Mucosa of rectum (tissue), 2 donors: Measurements from ENCODE around the gene WDR27.

Source experiments
- H3K27ac ChIP-seq, 2 donors: one replicate each; pipeline ENCODE4 v1.7.0; 2013; ENCODE audit warnings: inconsistent platforms in 2 of 2, low read depth in 2 of 2, low read length in 2 of 2
- H3K27me3 ChIP-seq, 2 donors: one replicate each; pipeline ENCODE4 v1.7.0; 2013; ENCODE audit warnings: low read length in 2 of 2; ENCODE audit not compliant: control insufficient read depth in 2 of 2, insufficient read depth in 2 of 2
- H3K36me3 ChIP-seq, 2 donors: one replicate each; pipeline ENCODE4 v1.7.0; 2013; ENCODE audit warnings: low read length in 2 of 2; ENCODE audit not compliant: control insufficient read depth in 2 of 2, insufficient read depth in 2 of 2
- H3K4me1 ChIP-seq, 2 donors: one replicate each; pipeline ENCODE4 v1.7.0; 2013; ENCODE audit warnings: low read length in 2 of 2, mild to moderate bottlenecking in 1 of 2; ENCODE audit not compliant: control insufficient read depth in 2 of 2, insufficient read depth in 2 of 2
- H3K4me3 ChIP-seq, 2 donors: one replicate each; pipeline ENCODE4 v1.7.0; 2013; ENCODE audit warnings: low read length in 2 of 2
- H3K9ac ChIP-seq, 2 donors: one replicate each; pipeline ENCODE4 v1.7.0; 2013; ENCODE audit warnings: low read length in 2 of 2, low read depth in 1 of 2, mild to moderate bottlenecking in 1 of 2
- H3K9me3 ChIP-seq, 2 donors: one replicate each; pipeline ENCODE4 v1.7.0; 2013; ENCODE audit warnings: low read length in 2 of 2; ENCODE audit not compliant: control insufficient read depth in 2 of 2
- donor health status: healthy.
- donor health status: Normal muscosa, but diverticular disease.

WDR27 gene

DNA sequence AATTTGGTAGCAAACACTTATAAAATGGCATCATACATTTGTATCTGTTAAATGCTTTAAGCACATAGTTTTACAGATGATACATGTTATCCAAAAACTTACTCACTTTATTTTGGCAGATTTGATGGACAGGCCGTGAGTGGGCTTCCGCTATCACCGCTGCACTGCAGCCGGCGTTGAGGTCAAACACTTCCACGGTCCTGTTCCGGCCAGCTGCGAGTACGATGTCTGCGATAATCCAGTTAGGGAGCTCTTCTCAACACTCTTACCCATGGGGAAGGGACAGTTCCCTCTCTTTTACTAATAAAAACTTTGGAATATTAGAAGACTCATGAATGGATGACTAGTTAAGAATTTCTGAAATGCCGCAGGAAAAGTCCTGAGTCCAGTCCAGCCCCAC, 69.0 kb downstream of the WDR27 start:
- H3K4me1 ChIP-seq, result no peaks in the 10 kb centered on the region
- H3K4me3 ChIP-seq, result no peak overlapping the region
- H3K36me3 ChIP-seq, result peaks cover 0 to 11% of the 10 kb centered on the region in 2 donors
- no peak overlapping the region for H3K9ac ChIP-seq
- H3K27ac ChIP-seq, result no peak overlapping the region
- no peaks in the 10 kb centered on the region for H3K9me3 ChIP-seq
- H3K27me3 ChIP-seq, result no peaks in the 10 kb centered on the region

DNA sequence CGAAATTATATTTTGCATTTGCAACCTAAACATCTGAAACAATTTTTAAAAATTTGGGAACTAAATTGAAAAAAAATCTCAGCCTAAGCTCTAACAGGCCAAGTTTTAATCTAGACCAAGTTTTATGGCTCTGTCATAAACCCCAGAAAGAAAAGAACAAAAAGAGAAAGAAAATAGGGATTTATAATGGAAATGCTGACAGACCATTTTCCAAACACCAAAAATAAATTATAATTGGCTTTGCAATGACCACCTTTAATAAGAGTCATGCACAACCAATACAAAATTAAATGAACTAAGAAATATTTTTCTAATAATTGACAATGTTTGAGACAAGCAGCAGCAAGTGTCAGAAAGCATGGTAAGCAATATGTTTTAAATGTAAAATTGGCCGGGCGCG, 72.6 kb downstream of the WDR27 start:
- Histone ChIP-seq H3K36me3 (peaks cover 4 to 15% of the 10 kb centered on the region in 2 donors), H3K9me3 (no peaks in the 10 kb centered on the region), H3K4me3 (no peak overlapping the region), H3K27ac (no peak overlapping the region), H3K4me1 (no peaks in the 10 kb centered on the region), H3K27me3 (no peaks in the 10 kb centered on the region), H3K9ac (no peak overlapping the region)

DNA sequence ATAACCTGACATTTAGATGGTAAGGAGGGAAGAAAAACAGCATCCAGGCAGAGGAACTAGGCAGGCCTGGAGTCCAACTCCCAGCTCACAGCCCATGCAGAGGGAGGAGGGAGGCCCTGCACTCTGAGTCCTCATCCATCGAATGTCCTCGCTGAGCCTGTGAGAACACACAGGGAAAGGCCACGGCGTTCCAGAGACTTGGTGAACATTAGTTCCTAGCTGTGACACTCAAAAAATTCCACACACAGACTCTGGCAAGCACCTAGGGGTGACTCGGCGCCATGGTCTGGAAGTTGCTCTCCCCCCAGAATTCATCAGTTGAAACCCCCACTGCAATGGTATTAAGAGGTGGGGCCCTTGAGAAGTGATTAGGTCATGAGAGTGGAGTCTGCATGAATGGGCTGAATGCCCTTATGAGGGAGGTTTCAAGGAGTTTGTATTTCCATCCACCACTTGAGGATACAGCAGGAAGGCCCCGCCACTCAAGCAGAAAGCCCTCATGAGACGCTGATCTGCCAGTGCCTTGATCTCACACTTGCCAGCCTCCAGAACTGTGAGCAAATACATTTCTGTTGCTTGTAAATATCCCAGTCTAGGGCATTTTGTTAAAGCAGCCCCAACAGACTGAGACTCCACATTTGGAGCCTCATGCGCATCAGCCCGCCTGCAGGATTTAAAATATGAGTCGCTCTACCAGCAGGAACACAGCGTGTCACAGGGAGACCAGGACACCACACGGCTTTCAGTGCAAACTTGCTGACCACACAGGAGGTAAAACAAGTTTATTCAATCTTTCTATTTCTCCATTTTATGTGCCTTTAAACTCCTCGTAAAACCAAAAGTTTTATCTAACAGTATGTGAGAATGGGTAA, 73.9 kb downstream of the WDR27 start:
- Histone ChIP-seq H3K27ac (no peak overlapping the region), H3K9me3 (no peaks in the 10 kb centered on the region), H3K36me3 (peaks cover 6 to 7% of the 10 kb centered on the region in 2 donors), H3K27me3 (no peaks in the 10 kb centered on the region), H3K4me1 (no peaks in the 10 kb centered on the region), H3K9ac (no peak overlapping the region), H3K4me3 (no peak overlapping the region)

DNA sequence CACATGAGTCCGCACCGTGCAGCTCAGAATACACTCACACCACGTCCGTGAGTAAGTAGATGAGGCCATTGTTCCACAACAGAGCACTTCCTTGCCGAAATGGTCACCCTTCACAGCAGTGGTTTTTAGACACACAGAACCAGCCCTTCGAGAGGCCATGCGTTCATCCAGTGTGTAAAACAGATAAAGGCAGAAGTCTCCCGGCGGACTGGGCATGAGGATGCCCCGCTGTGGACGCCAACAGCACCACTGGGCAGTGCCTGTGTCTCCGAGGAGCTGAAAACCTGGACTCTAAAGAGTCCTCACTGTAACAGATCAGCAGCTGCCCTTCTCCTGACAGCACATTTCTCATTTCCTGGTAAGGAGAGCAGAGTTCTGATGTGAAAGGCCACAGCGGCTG, 75.2 kb downstream of the WDR27 start:
- no peak overlapping the region for H3K9ac ChIP-seq

DNA sequence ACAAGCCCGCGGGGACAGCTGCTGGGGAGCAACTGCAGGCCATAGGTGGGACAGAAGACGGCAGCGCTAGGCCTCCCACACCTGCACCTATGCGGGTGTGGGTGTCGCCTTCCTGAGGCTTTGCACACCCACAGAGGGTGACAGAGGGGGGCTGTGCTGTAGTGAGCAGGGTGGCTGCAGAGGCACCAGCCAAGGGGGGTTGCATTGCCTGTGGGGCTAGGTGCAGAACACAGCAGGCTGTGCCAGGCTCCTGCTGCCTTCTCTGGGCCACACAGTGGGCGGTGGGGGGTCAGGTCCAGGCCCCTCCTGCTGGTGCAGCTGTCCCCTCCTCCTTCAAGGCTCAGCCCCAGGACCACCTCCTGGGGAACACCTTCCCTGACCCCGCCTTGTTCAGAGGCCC, 75.7 kb downstream of the WDR27 start:
- H3K27ac ChIP-seq, result no peak overlapping the region
- H3K9me3 ChIP-seq, result no peaks in the 10 kb centered on the region
- H3K4me3 ChIP-seq, result no peak overlapping the region
- no peaks in the 10 kb centered on the region for H3K4me1 ChIP-seq
- H3K36me3 ChIP-seq, result peaks cover 6 to 7% of the 10 kb centered on the region in 2 donors
- no peak overlapping the region for H3K9ac ChIP-seq
- H3K27me3 ChIP-seq, result no peaks in the 10 kb centered on the region

More for the DNA sequence above, 75.2 kb downstream of the WDR27 start:
- peaks cover 6 to 7% of the 10 kb centered on the region in 2 donors for H3K36me3 ChIP-seq
- no peak overlapping the region for H3K27ac ChIP-seq
- H3K4me1 ChIP-seq, result no peaks in the 10 kb centered on the region
- H3K27me3 ChIP-seq, result no peaks in the 10 kb centered on the region
- no peaks in the 10 kb centered on the region for H3K9me3 ChIP-seq
- no peak overlapping the region for H3K4me3 ChIP-seq

DNA sequence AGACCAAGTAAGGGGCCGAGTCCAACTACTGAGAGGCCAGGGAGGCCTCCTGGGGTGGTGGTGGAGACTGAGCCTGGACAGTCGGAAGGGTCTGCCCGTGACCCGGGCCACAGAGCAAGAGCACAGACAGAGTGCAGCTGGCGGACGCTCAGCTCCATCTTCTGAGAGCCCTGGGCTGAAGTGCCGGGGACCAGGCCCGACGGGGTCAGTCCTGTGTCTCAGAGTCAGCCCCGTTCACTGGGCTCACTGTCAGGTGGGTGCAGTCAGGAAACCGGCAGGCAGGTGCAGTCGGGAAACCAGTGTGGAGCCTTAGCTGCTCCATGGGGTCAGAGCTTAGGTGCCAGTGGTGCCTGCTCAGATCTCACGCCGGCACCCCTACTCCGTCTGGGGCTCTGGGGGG, 76.5 kb downstream of the WDR27 start:
- no peaks in the 10 kb centered on the region for H3K9me3 ChIP-seq
- H3K4me1 ChIP-seq, result no peaks in the 10 kb centered on the region
- peaks cover 6 to 7% of the 10 kb centered on the region in 2 donors for H3K36me3 ChIP-seq
- no peaks in the 10 kb centered on the region for H3K27me3 ChIP-seq
- H3K27ac ChIP-seq, result no peak overlapping the region
- no peak overlapping the region for H3K9ac ChIP-seq
- H3K4me3 ChIP-seq, result no peak overlapping the region

DNA sequence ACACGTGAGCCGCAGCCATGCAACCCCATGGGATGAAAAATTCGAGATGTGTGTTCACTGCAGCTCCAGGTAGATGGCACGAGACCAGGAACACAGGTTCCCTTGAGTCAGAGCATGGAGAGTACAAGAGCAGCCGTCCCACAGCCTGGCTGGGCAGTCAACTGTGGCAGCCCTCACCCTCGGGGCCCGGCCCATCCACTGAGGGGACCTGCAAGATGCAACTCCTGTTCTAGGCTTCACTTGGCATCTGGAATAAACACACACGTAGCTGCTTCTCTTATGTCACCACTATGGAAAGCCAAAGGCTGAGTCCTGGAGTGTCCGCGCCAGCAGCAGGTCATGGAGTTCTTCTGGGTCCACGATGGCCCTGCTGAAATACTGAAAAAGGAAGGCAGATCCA, 77.0 kb downstream of the WDR27 start:
- H3K9me3 ChIP-seq, result no peaks in the 10 kb centered on the region
- H3K4me1 ChIP-seq, result no peaks in the 10 kb centered on the region
- H3K9ac ChIP-seq, result no peak overlapping the region
- no peak overlapping the region for H3K4me3 ChIP-seq
- no peak overlapping the region for H3K27ac ChIP-seq
- no peaks in the 10 kb centered on the region for H3K27me3 ChIP-seq
- H3K36me3 ChIP-seq, result peaks cover 6 to 7% of the 10 kb centered on the region in 2 donors

DNA sequence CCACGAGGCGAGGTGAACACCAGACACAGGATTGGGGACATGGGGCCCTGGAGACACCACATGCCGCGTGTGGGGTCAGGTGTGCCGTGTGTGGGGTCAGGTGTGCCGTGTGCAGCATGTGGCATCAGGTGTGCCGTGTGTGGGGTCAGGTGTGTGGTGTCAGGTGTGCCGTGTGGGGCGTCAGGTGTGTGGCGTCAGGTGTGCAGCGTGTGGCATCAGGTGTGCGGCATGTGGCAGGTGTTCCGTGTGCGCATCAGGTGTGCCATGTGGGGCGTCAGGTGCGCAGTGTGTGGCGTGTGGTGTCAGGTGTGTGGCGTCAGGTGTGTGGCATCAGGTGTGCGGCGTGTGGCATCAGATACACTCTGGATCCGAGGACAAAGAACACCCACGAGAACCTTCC, 77.9 kb downstream of the WDR27 start:
- no peaks in the 10 kb centered on the region for H3K9me3 ChIP-seq
- H3K27me3 ChIP-seq, result no peaks in the 10 kb centered on the region
- peaks cover 6 to 7% of the 10 kb centered on the region in 2 donors for H3K36me3 ChIP-seq
- no peak overlapping the region for H3K4me3 ChIP-seq
- H3K27ac ChIP-seq, result no peak overlapping the region
- H3K4me1 ChIP-seq, result no peaks in the 10 kb centered on the region
- H3K9ac ChIP-seq, result no peak overlapping the region

DNA sequence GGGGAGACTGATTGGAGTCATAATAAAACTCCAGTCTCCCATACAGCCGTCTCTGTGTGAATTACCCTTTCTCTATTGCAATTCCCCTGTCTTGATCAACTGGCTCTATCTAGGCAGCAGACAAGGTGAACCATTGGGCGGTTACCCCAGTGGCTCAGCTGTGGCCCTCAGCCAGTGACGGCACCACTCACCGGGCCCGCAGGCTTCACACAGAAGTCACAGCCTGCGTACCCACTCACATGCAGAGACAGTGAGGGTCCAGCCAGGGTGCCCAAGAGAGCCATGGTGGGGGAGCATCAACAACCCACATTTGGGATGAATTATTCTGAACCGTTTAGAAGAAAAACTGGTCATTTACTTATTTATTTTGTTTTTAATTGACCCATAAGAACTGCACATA, 78.5 kb downstream of the WDR27 start:
- Histone ChIP-seq H3K4me1 (no peaks in the 10 kb centered on the region), H3K9ac (no peak overlapping the region), H3K36me3 (peaks cover 4 to 7% of the 10 kb centered on the region in 2 donors), H3K9me3 (no peaks in the 10 kb centered on the region), H3K27me3 (no peaks in the 10 kb centered on the region), H3K4me3 (no peak overlapping the region), H3K27ac (no peak overlapping the region)

DNA sequence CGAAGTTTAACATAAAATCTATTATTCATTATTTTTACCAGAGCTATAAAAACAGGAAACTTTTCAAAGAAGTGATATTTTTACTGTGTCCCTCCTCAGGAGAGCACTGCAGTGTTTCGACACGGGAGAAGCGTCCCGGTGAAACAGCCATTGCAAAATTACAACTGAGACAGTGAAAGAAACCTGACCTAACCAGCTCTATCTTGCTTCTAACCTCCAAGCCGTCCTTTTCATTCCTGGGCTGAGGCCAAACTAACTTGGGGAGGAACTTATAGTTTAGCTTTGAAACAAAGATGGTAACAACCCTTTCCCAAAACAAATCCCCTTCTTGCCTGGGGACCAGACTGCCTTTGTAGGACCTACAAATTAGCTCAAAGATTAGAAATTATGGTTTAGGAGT, 79.2 kb downstream of the WDR27 start:
- peaks cover 4 to 7% of the 10 kb centered on the region in 2 donors for H3K36me3 ChIP-seq
- no peaks in the 10 kb centered on the region for H3K4me1 ChIP-seq
- no peak overlapping the region for H3K9ac ChIP-seq
- no peaks in the 10 kb centered on the region for H3K9me3 ChIP-seq
- H3K4me3 ChIP-seq, result no peak overlapping the region
- no peak overlapping the region for H3K27ac ChIP-seq
- H3K27me3 ChIP-seq, result no peaks in the 10 kb centered on the region
